ENCODE measurements around the gene EPG5.

DNA sequence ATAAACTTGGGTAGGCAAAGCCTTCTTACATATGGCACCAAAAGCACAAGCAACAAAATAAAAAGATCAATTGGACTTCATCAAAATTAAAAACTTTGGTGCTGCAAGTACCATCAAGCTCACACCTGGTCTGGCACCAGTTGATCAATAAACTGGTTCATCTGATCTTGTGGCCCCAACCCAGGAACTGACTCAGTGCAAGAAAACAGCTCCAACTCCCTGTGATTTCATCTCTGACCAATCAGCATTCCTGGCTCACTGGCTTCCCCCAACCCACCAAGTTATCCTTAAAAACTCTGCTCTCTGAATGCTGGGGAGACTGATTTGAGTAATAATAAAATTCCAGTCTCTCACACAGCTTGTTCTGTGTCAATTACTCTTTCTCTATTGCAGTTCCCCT lies 8.4 kb downstream of the EPG5 start:
- TF ChIP-seq, protein P1, sequence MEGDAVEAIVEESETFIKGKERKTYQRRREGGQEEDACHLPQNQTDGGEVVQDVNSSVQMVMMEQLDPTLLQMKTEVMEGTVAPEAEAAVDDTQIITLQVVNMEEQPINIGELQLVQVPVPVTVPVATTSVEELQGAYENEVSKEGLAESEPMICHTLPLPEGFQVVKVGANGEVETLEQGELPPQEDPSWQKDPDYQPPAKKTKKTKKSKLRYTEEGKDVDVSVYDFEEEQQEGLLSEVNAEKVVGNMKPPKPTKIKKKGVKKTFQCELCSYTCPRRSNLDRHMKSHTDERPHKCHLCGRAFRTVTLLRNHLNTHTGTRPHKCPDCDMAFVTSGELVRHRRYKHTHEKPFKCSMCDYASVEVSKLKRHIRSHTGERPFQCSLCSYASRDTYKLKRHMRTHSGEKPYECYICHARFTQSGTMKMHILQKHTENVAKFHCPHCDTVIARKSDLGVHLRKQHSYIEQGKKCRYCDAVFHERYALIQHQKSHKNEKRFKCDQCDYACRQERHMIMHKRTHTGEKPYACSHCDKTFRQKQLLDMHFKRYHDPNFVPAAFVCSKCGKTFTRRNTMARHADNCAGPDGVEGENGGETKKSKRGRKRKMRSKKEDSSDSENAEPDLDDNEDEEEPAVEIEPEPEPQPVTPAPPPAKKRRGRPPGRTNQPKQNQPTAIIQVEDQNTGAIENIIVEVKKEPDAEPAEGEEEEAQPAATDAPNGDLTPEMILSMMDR (IDR thresholded peaks at IDR 0.05 in 8 of 11, conservative IDR thresholded peaks at IDR 0.05 in 3 of 11), result no peak
- no peak for TF ChIP-seq POLR2A (IDR thresholded peaks at IDR 0.05)

All from spleen (tissue), 7 donors.